Esophagus squamous epithelium (tissue), 5 donors: ENCODE data around the gene MEPCE. TPM values are rescaled to one million over a fixed set of nuclear protein-coding genes. Genes with fewer than 3 reads are reported as not detected.

Experiments
- DNase-seq: peaks from one replicate; lab custom pipeline; 2025; lab: John Stamatoyannopoulos, UW
- H3K27ac ChIP-seq, 4 donors: fragments of 200-600 bp; sonication (generic); one replicate each; pipeline ENCODE4 v1.5.1; 2016 to 2019; ENCODE audit warnings: mild to moderate bottlenecking in 1 of 4
- H3K27me3 ChIP-seq, 4 donors: fragments of 200-600 bp; sonication (generic); 1 replicate in 3 of 4; 2 replicates in 1 of 4; pipeline versions ENCODE4 v1.5.1 to v1.6.0; 2017 to 2021; ENCODE audit warnings: antibody characterized with exemption in 1 of 4
- H3K36me3 ChIP-seq, 3 donors: fragments of 200-600 bp; sonication (generic); one replicate each; pipeline ENCODE4 v1.5.1; 2016 to 2019
- H3K4me1 ChIP-seq, 3 donors: fragments of 200-600 bp; sonication (generic); one replicate each; pipeline ENCODE4 v1.5.1; 2017 to 2019
- H3K4me3 ChIP-seq, 4 donors: fragments of 200-600 bp; sonication (generic); 1 replicate in 3 of 4; 2 replicates in 1 of 4; pipeline ENCODE4 v1.5.1; 2016 to 2019; ENCODE audit warnings: mild to moderate bottlenecking in 2 of 4, moderate library complexity in 1 of 4
- H3K9me3 ChIP-seq, 3 donors: fragments of 200-600 bp; sonication (generic); one replicate each; pipeline ENCODE4 v1.5.1; 2016 to 2019
- POLR2A ChIP-seq, 4 donors: fragments of 450-650 bp; IDR thresholded peaks; one replicate each; pipeline ENCODE4 v1.6.1; 2017; ENCODE audit warnings: antibody characterized with exemption in 4 of 4, mild to moderate bottlenecking in 4 of 4, moderate library complexity in 3 of 4
- WGBS, 2 donors: methylation state at CpG; one replicate each; pipeline ENCODE4 v1.1.5; 2018; 5-methylcytosine and 5-hydroxymethylcytosine counted together
- intact Hi-C: fragments of 100-400 bp; cut with DNase I; formaldehyde crosslinking; loops from one replicate; pipeline ENCODE4 v1.15.0; 2022
- total RNA-seq, 4 donors: library from RNA; depleted of rRNA; stranded (reverse); fragments of >200 nt; gene quantifications; one replicate each; pipeline ENCODE4 v1.1.0, GENCODE V29; 2016
- TF ChIP-seq, protein P1 (sequence below), 6 experiments: fragments of 450-650 bp in 4 of 6; fragments of 200-600 bp in 2 of 6; sonication (generic) in 2 of 6; IDR thresholded peaks; one replicate each; pipeline ENCODE4 v1.5.1; 2016 to 2019; ENCODE audit warnings: antibody characterized with exemption in 6 of 6, mild to moderate bottlenecking in 4 of 6, moderate library complexity in 4 of 6
- donor health status: DM: yes; HTN: yes; CAD: no.

The MEPCE gene
- total RNA-seq, 4 donors from 2014 or later = 18.0 to 27.7 (median 23.4) TPM

DNA sequence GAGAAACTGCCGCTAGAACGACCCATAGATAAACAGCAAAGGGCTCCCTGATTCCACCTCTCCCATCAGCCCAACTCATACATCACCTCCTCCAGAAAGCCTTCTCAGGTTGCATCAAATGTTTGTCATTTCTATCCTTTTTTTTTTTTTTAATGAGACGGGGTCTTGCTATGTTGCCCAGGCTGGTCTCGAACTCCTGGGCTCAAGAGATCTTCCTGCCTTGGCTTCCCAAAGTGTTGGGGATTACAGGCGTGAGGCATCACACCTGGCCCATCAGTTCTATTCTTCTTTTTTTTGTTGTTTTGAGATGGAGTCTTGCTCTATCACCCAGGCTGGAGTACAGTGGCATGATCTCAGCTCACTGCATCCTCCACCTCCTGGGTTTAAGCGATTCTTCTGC is 27.4 kb downstream of the MEPCE start:
- peaks cover 0 to 12% (median 0%) of the 10 kb centered on the region in 3 donors for H3K36me3 ChIP-seq
- H3K27me3 ChIP-seq = no peaks in the 10 kb centered on the region
- peaks cover 0 to 6% (median 0%) of the 10 kb centered on the region in 3 donors for H3K4me1 ChIP-seq
- no peak overlapping the region for H3K27ac ChIP-seq
- H3K4me3 ChIP-seq = no peak overlapping the region
- 95 to 100% methylated on average over 6 of the region's 6 CpGs for WGBS, 2 donors
- no peak for TF ChIP-seq POLR2A (IDR thresholded peaks at IDR 0.05)
- TF ChIP-seq, protein P1, sequence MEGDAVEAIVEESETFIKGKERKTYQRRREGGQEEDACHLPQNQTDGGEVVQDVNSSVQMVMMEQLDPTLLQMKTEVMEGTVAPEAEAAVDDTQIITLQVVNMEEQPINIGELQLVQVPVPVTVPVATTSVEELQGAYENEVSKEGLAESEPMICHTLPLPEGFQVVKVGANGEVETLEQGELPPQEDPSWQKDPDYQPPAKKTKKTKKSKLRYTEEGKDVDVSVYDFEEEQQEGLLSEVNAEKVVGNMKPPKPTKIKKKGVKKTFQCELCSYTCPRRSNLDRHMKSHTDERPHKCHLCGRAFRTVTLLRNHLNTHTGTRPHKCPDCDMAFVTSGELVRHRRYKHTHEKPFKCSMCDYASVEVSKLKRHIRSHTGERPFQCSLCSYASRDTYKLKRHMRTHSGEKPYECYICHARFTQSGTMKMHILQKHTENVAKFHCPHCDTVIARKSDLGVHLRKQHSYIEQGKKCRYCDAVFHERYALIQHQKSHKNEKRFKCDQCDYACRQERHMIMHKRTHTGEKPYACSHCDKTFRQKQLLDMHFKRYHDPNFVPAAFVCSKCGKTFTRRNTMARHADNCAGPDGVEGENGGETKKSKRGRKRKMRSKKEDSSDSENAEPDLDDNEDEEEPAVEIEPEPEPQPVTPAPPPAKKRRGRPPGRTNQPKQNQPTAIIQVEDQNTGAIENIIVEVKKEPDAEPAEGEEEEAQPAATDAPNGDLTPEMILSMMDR (IDR thresholded peaks at IDR 0.05) = no peak
- no peak for DNase-seq
- intact Hi-C loops = no loop called here
- H3K9me3 ChIP-seq = no peaks in the 10 kb centered on the region

DNA sequence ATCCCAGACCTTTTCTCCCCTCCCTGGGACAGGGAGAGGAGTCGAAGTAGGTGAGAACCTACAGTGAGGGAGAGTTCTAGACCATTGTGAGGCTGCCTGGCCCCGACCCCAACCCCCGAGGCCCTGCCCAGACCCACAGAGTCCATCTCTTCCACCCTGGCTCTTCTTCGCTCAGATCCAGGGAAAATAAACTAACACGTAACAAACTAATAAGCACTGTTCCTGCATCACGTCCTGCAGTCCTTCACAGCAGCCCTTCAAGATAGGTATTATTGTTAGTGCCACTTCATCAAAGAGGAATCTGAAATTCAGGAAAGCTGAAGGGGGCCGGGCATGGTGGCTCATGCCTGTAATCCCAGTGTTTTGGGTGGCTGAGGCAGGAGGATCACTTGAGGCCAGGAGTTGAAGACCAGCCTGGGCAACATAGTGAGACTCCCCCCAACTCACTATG is 34.6 kb downstream of the MEPCE start, which contains the start of gene SPACDR:
SPACDR (minus strand) TSS at position 51 of the 451 bp plus-strand sequence. CDS start 235 bp downstream, outside the sequence.
- no peaks in the 10 kb centered on the region for H3K9me3 ChIP-seq
- DNase-seq = no peak
- peak within 1 kb of the TSS in 1 of 4 donors; percentile 17 for H3K27ac ChIP-seq
- intact Hi-C loops = no loop called here
- TF ChIP-seq POLR2A (IDR thresholded peaks at IDR 0.05) = no peak
- TF ChIP-seq, protein P1 (IDR thresholded peaks at IDR 0.05) = no peak
- H3K27me3 ChIP-seq = no peaks in the 10 kb centered on the region
- no peak within 1 kb of the TSS for H3K4me3 ChIP-seq
- peaks cover 11 to 39% (median 11%) of the 10 kb centered on the region in 3 donors for H3K4me1 ChIP-seq
- 76% methylated on average over 7 of the region's 7 CpGs for WGBS, 2 donors
- peaks cover 6 to 61% (median 7%) of the 10 kb centered on the region in 3 donors for H3K36me3 ChIP-seq

DNA sequence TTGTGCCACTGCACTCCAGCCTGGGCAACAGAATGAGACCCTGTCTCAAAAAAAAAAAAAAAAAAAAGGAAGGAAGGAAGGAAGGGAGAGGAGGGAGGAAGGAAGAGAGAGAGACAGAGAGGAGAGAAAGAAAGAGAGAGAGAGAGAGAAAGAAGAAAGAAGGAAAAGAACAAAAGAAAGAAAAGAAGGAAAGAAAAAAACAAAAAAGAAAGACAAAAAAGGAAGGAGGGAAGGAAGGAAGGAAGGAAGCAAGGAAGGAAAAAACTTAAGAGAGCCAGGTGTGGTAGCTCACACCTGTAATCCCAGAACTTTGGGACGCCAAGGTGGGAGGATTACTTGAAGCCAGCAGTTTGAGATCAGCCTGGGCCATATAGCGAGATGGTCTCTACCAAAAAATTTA is 35.2 kb downstream of the MEPCE start:
- 95% methylated on average over 2 of the region's 2 CpGs for WGBS, 2 donors
- TF ChIP-seq, protein P1 (IDR thresholded peaks at IDR 0.05) = no peak
- no peak for TF ChIP-seq POLR2A (IDR thresholded peaks at IDR 0.05)
- H3K27ac ChIP-seq = no peak overlapping the region
- H3K4me1 ChIP-seq = peaks cover 15 to 45% (median 16%) of the 10 kb centered on the region in 3 donors
- no peaks in the 10 kb centered on the region for H3K27me3 ChIP-seq
- intact Hi-C loops = no loop called here
- no peak overlapping the region for H3K4me3 ChIP-seq
- DNase-seq = no peak
- peaks cover 6 to 65% (median 7%) of the 10 kb centered on the region in 3 donors for H3K36me3 ChIP-seq
- no peaks in the 10 kb centered on the region for H3K9me3 ChIP-seq

DNA sequence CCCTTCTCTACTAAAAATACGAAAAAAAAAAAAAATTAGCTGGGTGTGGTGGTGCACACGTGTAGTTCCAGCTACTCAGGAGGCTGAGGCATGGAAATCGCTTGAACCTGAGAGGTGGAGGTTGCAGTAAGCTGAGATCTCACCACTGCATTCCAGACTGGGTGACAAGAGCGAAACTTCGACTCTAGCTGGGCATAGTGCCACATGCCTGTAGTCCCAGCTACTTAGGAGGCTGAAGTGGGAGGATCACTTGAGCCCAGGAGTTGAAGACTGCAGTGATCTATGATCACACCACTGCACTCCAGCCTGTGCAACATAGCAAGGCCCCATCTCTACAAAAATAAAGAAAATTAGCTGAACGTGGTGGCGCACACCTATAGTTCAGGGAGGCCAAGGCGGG is 35.7 kb downstream of the MEPCE start:
- H3K9me3 ChIP-seq = no peaks in the 10 kb centered on the region
- H3K36me3 ChIP-seq = peaks cover 6 to 70% (median 7%) of the 10 kb centered on the region in 3 donors
- no peak for DNase-seq
- H3K27me3 ChIP-seq = no peaks in the 10 kb centered on the region
- H3K27ac ChIP-seq = peak overlapping the region in 1 of 4 donors; percentile 54
- no peak overlapping the region for H3K4me3 ChIP-seq
- 79 to 80% methylated on average over 6 to 8 of the region's 8 CpGs for WGBS, 2 donors
- intact Hi-C loops = no loop called here
- TF ChIP-seq POLR2A (IDR thresholded peaks at IDR 0.05) = no peak
- TF ChIP-seq, protein P1 (IDR thresholded peaks at IDR 0.05) = no peak
- H3K4me1 ChIP-seq = peaks cover 15 to 50% (median 16%) of the 10 kb centered on the region in 3 donors

DNA sequence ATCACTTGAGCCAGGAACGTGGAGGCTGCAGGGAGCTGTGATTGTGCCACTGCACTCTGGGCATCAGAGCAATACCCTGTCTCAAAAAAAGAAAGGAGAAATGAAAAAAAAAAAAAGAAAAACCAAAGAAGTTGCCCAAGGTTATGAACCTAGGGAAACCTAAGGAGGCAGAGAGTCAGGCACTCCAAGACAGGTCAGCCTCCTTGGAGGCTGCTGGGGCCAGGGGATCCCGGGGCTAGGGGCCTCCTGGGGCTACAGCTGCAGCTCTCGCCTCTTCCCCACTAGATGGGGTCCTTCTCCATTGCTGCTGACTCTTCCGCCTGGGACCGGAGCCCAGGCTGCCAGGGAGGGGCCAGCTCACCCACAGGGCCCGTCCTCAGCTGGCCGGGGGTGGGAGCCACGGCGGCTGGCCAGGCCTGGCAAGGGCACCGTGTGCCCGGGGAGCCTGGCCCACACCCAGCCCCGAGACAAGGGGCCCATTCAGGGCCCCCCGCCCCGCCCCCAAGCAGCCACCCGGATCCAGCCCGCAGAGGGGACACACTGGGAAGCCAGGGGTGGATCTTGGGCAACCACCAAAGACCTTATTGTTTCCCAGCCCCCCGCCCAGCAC is 36.2 kb downstream of the MEPCE start:
- Histone ChIP-seq H3K9me3 (no peaks in the 10 kb centered on the region), H3K27ac (peak overlapping the region; percentile 3 to 63 (median 48)), H3K27me3 (no peaks in the 10 kb centered on the region), H3K36me3 (peaks cover 6 to 71% (median 7%) of the 10 kb centered on the region in 3 donors), H3K4me3 (peak overlapping the region in 1 of 4 donors; percentile 37), H3K4me1 (peaks cover 15 to 54% (median 16%) of the 10 kb centered on the region in 3 donors)
- 15 to 37% methylated on average over 5 of the region's 17 CpGs for WGBS, 2 donors
- no peak for TF ChIP-seq POLR2A (IDR thresholded peaks at IDR 0.05)
- TF ChIP-seq, protein P1 (IDR thresholded peaks at IDR 0.05) = peak; percentile 16 to 51 (median 48)
- intact Hi-C loops = no loop called here
- DNase-seq = no peak
